Measurements from ENCODE around the gene NPR3.

DNA sequence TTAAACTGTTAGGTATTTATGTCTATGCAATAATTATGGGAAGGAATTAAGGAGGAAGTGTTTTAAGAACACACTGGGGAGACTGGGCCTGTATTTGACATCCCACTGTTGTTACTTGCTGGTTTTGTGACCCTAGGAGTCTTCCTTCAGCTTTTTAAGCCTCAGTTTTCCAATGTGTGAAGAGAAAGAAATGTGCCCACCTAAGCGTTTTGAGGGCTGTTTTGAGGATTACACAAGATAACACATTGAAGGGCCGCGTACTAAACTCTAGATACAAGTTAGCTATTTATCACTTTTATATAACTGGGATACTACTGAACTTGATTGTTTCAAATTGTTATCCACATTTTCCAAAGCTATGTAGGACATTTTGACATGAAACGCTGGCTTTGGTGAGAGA is 72.5 kb downstream of the NPR3 start:
- TF ChIP-seq, protein P1, sequence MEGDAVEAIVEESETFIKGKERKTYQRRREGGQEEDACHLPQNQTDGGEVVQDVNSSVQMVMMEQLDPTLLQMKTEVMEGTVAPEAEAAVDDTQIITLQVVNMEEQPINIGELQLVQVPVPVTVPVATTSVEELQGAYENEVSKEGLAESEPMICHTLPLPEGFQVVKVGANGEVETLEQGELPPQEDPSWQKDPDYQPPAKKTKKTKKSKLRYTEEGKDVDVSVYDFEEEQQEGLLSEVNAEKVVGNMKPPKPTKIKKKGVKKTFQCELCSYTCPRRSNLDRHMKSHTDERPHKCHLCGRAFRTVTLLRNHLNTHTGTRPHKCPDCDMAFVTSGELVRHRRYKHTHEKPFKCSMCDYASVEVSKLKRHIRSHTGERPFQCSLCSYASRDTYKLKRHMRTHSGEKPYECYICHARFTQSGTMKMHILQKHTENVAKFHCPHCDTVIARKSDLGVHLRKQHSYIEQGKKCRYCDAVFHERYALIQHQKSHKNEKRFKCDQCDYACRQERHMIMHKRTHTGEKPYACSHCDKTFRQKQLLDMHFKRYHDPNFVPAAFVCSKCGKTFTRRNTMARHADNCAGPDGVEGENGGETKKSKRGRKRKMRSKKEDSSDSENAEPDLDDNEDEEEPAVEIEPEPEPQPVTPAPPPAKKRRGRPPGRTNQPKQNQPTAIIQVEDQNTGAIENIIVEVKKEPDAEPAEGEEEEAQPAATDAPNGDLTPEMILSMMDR (conservative IDR thresholded peaks at IDR 0.05): no peak
- no peak for TF ChIP-seq ZFX (IDR thresholded peaks at IDR 0.05)

All from C4-2B (cell line).